ENCODE measurements around the gene KISS1R. TPM values are rescaled to one million over a fixed set of nuclear protein-coding genes. Genes with fewer than 3 reads are reported as not detected.
A peak's percentile ranks its signal among the peaks of the same experiment; 100 is the strongest.

KISS1R gene
- total RNA-seq, 1 donor from 2014 or later: not detected

GRCh38 chr19:926323-926588 lies 9.1 kb downstream of the KISS1R start:
- no peak for TF ChIP-seq CTCF (IDR thresholded peaks at IDR 0.05; ENCODE audit: unreplicated experiment)
- DNase-seq (ENCODE audit: low spot score): no peak
- no peak overlapping the region for H3K27ac Mint-ChIP-seq (ENCODE audit: unreplicated experiment)
- H3K27me3 Mint-ChIP-seq (ENCODE audit: unreplicated experiment): peaks cover 8% of the 10 kb centered on the region
- no peaks in the 10 kb centered on the region for H3K9me3 Mint-ChIP-seq (ENCODE audit: unreplicated experiment)
- peak overlapping the region; percentile 78 for H3K4me3 Mint-ChIP-seq (ENCODE audit: unreplicated experiment)
- no peaks in the 10 kb centered on the region for H3K4me1 Mint-ChIP-seq (ENCODE audit: unreplicated experiment)
- H3K36me3 Mint-ChIP-seq (ENCODE audit: low read depth, unreplicated experiment): peaks cover 7% of the 10 kb centered on the region

GRCh38 chr19:926589-927350 lies 9.6 kb downstream of the KISS1R start:
- Mint-ChIP-seq H3K27me3 (ENCODE audit: unreplicated experiment) (peaks cover 8% of the 10 kb centered on the region), H3K36me3 (ENCODE audit: low read depth, unreplicated experiment) (peaks cover 6% of the 10 kb centered on the region), H3K9me3 (ENCODE audit: unreplicated experiment) (no peaks in the 10 kb centered on the region), H3K27ac (ENCODE audit: unreplicated experiment) (peak overlapping the region; percentile 61), H3K4me3 (ENCODE audit: unreplicated experiment) (peak overlapping the region; percentile 93), H3K4me1 (ENCODE audit: unreplicated experiment) (no peaks in the 10 kb centered on the region)
- no peak for DNase-seq (ENCODE audit: low spot score)
- TF ChIP-seq CTCF (IDR thresholded peaks at IDR 0.05; ENCODE audit: unreplicated experiment): no peak

- Mint-ChIP-seq H3K4me3 (ENCODE audit: unreplicated experiment) (peak overlapping the region; percentile 84), H3K36me3 (ENCODE audit: low read depth, unreplicated experiment) (peaks cover 4% of the 10 kb centered on the region), H3K4me1 (ENCODE audit: unreplicated experiment) (peaks cover 3% of the 10 kb centered on the region), H3K9me3 (ENCODE audit: unreplicated experiment) (no peaks in the 10 kb centered on the region), H3K27ac (ENCODE audit: unreplicated experiment) (no peak overlapping the region), H3K27me3 (ENCODE audit: unreplicated experiment) (peaks cover 6% of the 10 kb centered on the region)
- TF ChIP-seq CTCF (IDR thresholded peaks at IDR 0.05; ENCODE audit: unreplicated experiment): no peak
- peak; percentile 64 for DNase-seq (ENCODE audit: low spot score)
These were observed 10.2 kb downstream of the KISS1R start for GRCh38 chr19:927351-927779.

- Mint-ChIP-seq H3K27me3 (ENCODE audit: unreplicated experiment) (peaks cover 5% of the 10 kb centered on the region), H3K4me1 (ENCODE audit: unreplicated experiment) (peaks cover 3% of the 10 kb centered on the region), H3K36me3 (ENCODE audit: low read depth, unreplicated experiment) (peaks cover 4% of the 10 kb centered on the region), H3K9me3 (ENCODE audit: unreplicated experiment) (no peaks in the 10 kb centered on the region), H3K4me3 (ENCODE audit: unreplicated experiment) (peak overlapping the region; percentile 84), H3K27ac (ENCODE audit: unreplicated experiment) (no peak overlapping the region)
- no peak for DNase-seq (ENCODE audit: low spot score)
- no peak for TF ChIP-seq CTCF (IDR thresholded peaks at IDR 0.05; ENCODE audit: unreplicated experiment)
These were observed 10.8 kb downstream of the KISS1R start for GRCh38 chr19:927780-928401.

All from endothelial cell (in vitro differentiated cells).